ENCODE measurements around the gene CEP83. TPM values are rescaled to one million over a fixed set of nuclear protein-coding genes. Genes with fewer than 3 reads are reported as not detected.

CEP83 gene
- total RNA-seq, 2 donors from 2014 or later, result 6.8 to 26.5 TPM

GRCh38 chr12:94418517-94418916 lies 41.1 kb downstream of the CEP83 start:
- DNase-seq (ENCODE audit: low spot score), result no peak
- WGBS, result 92% methylated on average over 1 of the region's 1 CpG

GRCh38 chr12:94416613-94417012 lies 43.1 kb downstream of the CEP83 start:
- Histone ChIP-seq H3K9me3 (no peaks in the 10 kb centered on the region), H3K4me1 (replicated peaks) (no peaks in the 10 kb centered on the region), H3K36me3 (no peaks in the 10 kb centered on the region), H3K4me3 (no peak overlapping the region), H3K27me3 (replicated peaks; ENCODE audit: insufficient read depth) (no peaks in the 10 kb centered on the region), H3K27ac (no peak overlapping the region)
- TF ChIP-seq POLR2AphosphoS5 (IDR thresholded peaks at IDR 0.05) (no peak), POLR2A (IDR thresholded peaks at IDR 0.05) (no peak), CTCF (IDR thresholded peaks at IDR 0.05) (no peak)
- 90% methylated on average over 2 of the region's 2 CpGs for WGBS
- intact Hi-C loops (cut with DNase I), result no loop called here
- DNase-seq (ENCODE audit: low spot score), result no peak

More at GRCh38 chr12:94418517-94418916, 41.1 kb downstream of the CEP83 start:
- TF ChIP-seq POLR2AphosphoS5 (IDR thresholded peaks at IDR 0.05) (no peak), CTCF (IDR thresholded peaks at IDR 0.05) (no peak), POLR2A (IDR thresholded peaks at IDR 0.05) (no peak)
- Histone ChIP-seq H3K4me3 (no peak overlapping the region), H3K27ac (no peak overlapping the region), H3K4me1 (replicated peaks) (no peaks in the 10 kb centered on the region), H3K9me3 (no peaks in the 10 kb centered on the region), H3K36me3 (no peaks in the 10 kb centered on the region), H3K27me3 (replicated peaks; ENCODE audit: insufficient read depth) (no peaks in the 10 kb centered on the region)
- intact Hi-C loops (cut with DNase I), result no loop called here

- DNase-seq (ENCODE audit: low spot score), result no peak
- no peak overlapping the region for H3K27ac ChIP-seq
- H3K9me3 ChIP-seq, result no peaks in the 10 kb centered on the region
- TF ChIP-seq CTCF (IDR thresholded peaks at IDR 0.05), result no peak
- no peak for TF ChIP-seq POLR2A (IDR thresholded peaks at IDR 0.05)
- no peak for TF ChIP-seq POLR2AphosphoS5 (IDR thresholded peaks at IDR 0.05)
- no peaks in the 10 kb centered on the region for H3K4me1 ChIP-seq (replicated peaks)
- H3K4me3 ChIP-seq, result no peak overlapping the region
- no peaks in the 10 kb centered on the region for H3K27me3 ChIP-seq (replicated peaks; ENCODE audit: insufficient read depth)
- H3K36me3 ChIP-seq, result no peaks in the 10 kb centered on the region
- intact Hi-C loops (cut with DNase I), result no loop called here
Observed at GRCh38 chr12:94415066-94415465, 44.6 kb downstream of the CEP83 start.

- WGBS, result 67% methylated on average over 3 of the region's 3 CpGs
- TF ChIP-seq POLR2A (IDR thresholded peaks at IDR 0.05) (no peak), CTCF (IDR thresholded peaks at IDR 0.05) (no peak), POLR2AphosphoS5 (IDR thresholded peaks at IDR 0.05) (no peak)
- H3K4me3 ChIP-seq, result peak overlapping the region in 1 of 2 donors; percentile 0
- no peaks in the 10 kb centered on the region for H3K9me3 ChIP-seq
- H3K36me3 ChIP-seq, result no peaks in the 10 kb centered on the region
- H3K27me3 ChIP-seq (replicated peaks; ENCODE audit: insufficient read depth), result no peaks in the 10 kb centered on the region
- no peak for DNase-seq (ENCODE audit: low spot score)
- H3K27ac ChIP-seq, result no peak overlapping the region
- intact Hi-C loops (cut with DNase I), result no loop called here
- no peaks in the 10 kb centered on the region for H3K4me1 ChIP-seq (replicated peaks)
Observed at GRCh38 chr12:94405413-94406116, 54.1 kb downstream of the CEP83 start.

- 71% methylated on average over 2 of the region's 2 CpGs for WGBS
- H3K27me3 ChIP-seq (replicated peaks; ENCODE audit: insufficient read depth), result no peaks in the 10 kb centered on the region
- H3K4me1 ChIP-seq (replicated peaks), result no peaks in the 10 kb centered on the region
- no peak for DNase-seq (ENCODE audit: low spot score)
- H3K9me3 ChIP-seq, result no peaks in the 10 kb centered on the region
- no peak for TF ChIP-seq CTCF (IDR thresholded peaks at IDR 0.05)
- no peak for TF ChIP-seq POLR2A (IDR thresholded peaks at IDR 0.05)
- no peak for TF ChIP-seq POLR2AphosphoS5 (IDR thresholded peaks at IDR 0.05)
- intact Hi-C loops (cut with DNase I), result no loop called here
- no peak overlapping the region for H3K27ac ChIP-seq
- H3K36me3 ChIP-seq, result no peaks in the 10 kb centered on the region
- H3K4me3 ChIP-seq, result no peak overlapping the region
Observed at GRCh38 chr12:94404854-94405253, 54.8 kb downstream of the CEP83 start.

Data from prostate gland (tissue), 2 donors.